AG04449 (cell line): ENCODE results near the gene PRKCE.

Experiments
- CTCF ChIA-PET: fragments of 350-600 bp; formaldehyde crosslinking; extraction: SDS; loops from one replicate; lab custom pipeline; 2021; ENCODE audit warnings: antibody characterized with exemption; lab: Yijun Ruan, JAX
- POLR2A ChIA-PET: fragments of 400-600, 350-600 bp; formaldehyde crosslinking; extraction: SDS; loops from one replicate; lab custom pipeline; 2020; ENCODE audit warnings: antibody characterized with exemption, inconsistent platforms; lab: Yijun Ruan, JAX
- DNase-seq: peaks from one replicate; pipeline ENCODE4 v3.0.0-alpha.2; 2010; ENCODE audit warnings: low read depth, low spot score
- H3K4me3 ChIP-seq: 2 replicates; pipeline ENCODE4 v1.5.1; 2011; ENCODE audit warnings: low read depth, mild to moderate bottlenecking, control low read depth, low read length
- CTCF ChIP-seq: IDR thresholded peaks from one replicate; pipeline ENCODE4 v1.5.1; 2011; ENCODE audit warnings: mild to moderate bottlenecking, moderate library complexity, low read length, control low read depth, inconsistent platforms; ENCODE audit not compliant: insufficient read depth; ENCODE audit errors: missing control alignments

PRKCE gene

GRCh38 chr2:45896311-45896710, 244.8 kb downstream of the PRKCE start:
- no peak for TF ChIP-seq CTCF
- ChIA-PET CTCF (interaction anchor here (0.9 kb wide), 1 partner anchor 15 kb away, joined by 4 read pairs; no protein-coding TSS in a partner anchor), POLR2A (no interaction called here)
- no peak for DNase-seq
- H3K4me3 ChIP-seq, result no peak overlapping the region

GRCh38 chr2:45897842-45898241, 246.4 kb downstream of the PRKCE start:
- ChIA-PET POLR2A (no interaction called here), CTCF (no interaction called here)
- no peak overlapping the region for H3K4me3 ChIP-seq
- no peak for TF ChIP-seq CTCF
- DNase-seq, result no peak

- ChIA-PET CTCF (no interaction called here), POLR2A (no interaction called here)
- no peak overlapping the region for H3K4me3 ChIP-seq
- TF ChIP-seq CTCF, result no peak
- DNase-seq, result no peak
These were observed 247.3 kb downstream of the PRKCE start for GRCh38 chr2:45898819-45899218.

GRCh38 chr2:45899926-45900325, 248.5 kb downstream of the PRKCE start:
- no peak for TF ChIP-seq CTCF
- ChIA-PET CTCF (no interaction called here), POLR2A (no interaction called here)

GRCh38 chr2:45901468-45902032, 250.1 kb downstream of the PRKCE start:
- ChIA-PET CTCF (interaction anchor here (1.2 kb wide), 1 partner anchor 34 kb away, joined by 3 read pairs; no protein-coding TSS in a partner anchor), POLR2A (no interaction called here)
- no peak overlapping the region for H3K4me3 ChIP-seq
- DNase-seq, result no peak
- no peak for TF ChIP-seq CTCF

More at GRCh38 chr2:45899926-45900325, 248.5 kb downstream of the PRKCE start:
- H3K4me3 ChIP-seq, result no peak overlapping the region
- DNase-seq, result no peak

- CTCF ChIA-PET, result interaction anchor here (1.2 kb wide), 1 partner anchor 34 kb away, joined by 3 read pairs; no protein-coding TSS in a partner anchor
- POLR2A ChIA-PET, result no interaction called here
- no peak overlapping the region for H3K4me3 ChIP-seq
- no peak for TF ChIP-seq CTCF
- no peak for DNase-seq
These were observed 250.9 kb downstream of the PRKCE start for GRCh38 chr2:45902380-45902779.
